GM19238 (cell line): ENCODE data around the gene TTBK2.

ENCODE experiments used
- DNase-seq: peaks from one replicate; pipeline ENCODE4 v3.0.0; 2011; ENCODE audit warnings: low spot score; ENCODE audit not compliant: insufficient read length

The TTBK2 gene

GRCh38 chr15:42728972-42729371, 191.6 kb downstream of the TTBK2 start:
- no peak for DNase-seq

GRCh38 chr15:42728560-42728959, 192.0 kb downstream of the TTBK2 start:
- DNase-seq: no peak

- DNase-seq: no peak
Observed at GRCh38 chr15:42727750-42728381, 192.7 kb downstream of the TTBK2 start.

GRCh38 chr15:42726114-42726513, 194.5 kb downstream of the TTBK2 start:
- no peak for DNase-seq

GRCh38 chr15:42725331-42725903, 195.2 kb downstream of the TTBK2 start:
- DNase-seq: no peak

GRCh38 chr15:42724276-42724675, 196.3 kb downstream of the TTBK2 start:
- DNase-seq: no peak

GRCh38 chr15:42723068-42723467, 197.5 kb downstream of the TTBK2 start:
- no peak for DNase-seq

- DNase-seq: no peak
Observed at GRCh38 chr15:42721916-42722315, 198.7 kb downstream of the TTBK2 start.

GRCh38 chr15:42721016-42721415, 199.6 kb downstream of the TTBK2 start:
- no peak for DNase-seq

GRCh38 chr15:42720071-42720470, 200.5 kb downstream of the TTBK2 start:
- no peak for DNase-seq

GRCh38 chr15:42719043-42719442, 201.5 kb downstream of the TTBK2 start:
- no peak for DNase-seq

GRCh38 chr15:42716626-42717025, 204.0 kb downstream of the TTBK2 start:
- DNase-seq: no peak

GRCh38 chr15:42716125-42716524, 204.5 kb downstream of the TTBK2 start:
- no peak for DNase-seq

- no peak for DNase-seq
Observed at GRCh38 chr15:42712584-42712983, 208.0 kb downstream of the TTBK2 start.

- no peak for DNase-seq
Observed at GRCh38 chr15:42711746-42712145, 208.8 kb downstream of the TTBK2 start.

GRCh38 chr15:42710662-42711061, 209.9 kb downstream of the TTBK2 start:
- no peak for DNase-seq

GRCh38 chr15:42707873-42708544, 212.6 kb downstream of the TTBK2 start:
- no peak for DNase-seq

- DNase-seq: no peak
Observed at GRCh38 chr15:42707068-42707467, 213.5 kb downstream of the TTBK2 start.

- no peak for DNase-seq
Observed at GRCh38 chr15:42705336-42705735, 215.2 kb downstream of the TTBK2 start.

GRCh38 chr15:42704492-42704926, 216.1 kb downstream of the TTBK2 start:
- DNase-seq: peak; percentile 50

- DNase-seq: no peak
Observed at GRCh38 chr15:42696626-42697025, 224.0 kb downstream of the TTBK2 start.

GRCh38 chr15:42695527-42696071, 225.0 kb downstream of the TTBK2 start:
- no peak for DNase-seq

GRCh38 chr15:42694398-42694797, 226.2 kb downstream of the TTBK2 start:
- no peak for DNase-seq
